GM23338 (cell line): Measurements from ENCODE around the gene PRKAR1B. TPM values are rescaled to one million over a fixed set of nuclear protein-coding genes. Genes with fewer than 3 reads are reported as not detected.

Source experiments
- ATAC-seq: fragments of 200-7000 bp; cut with Tn5 transposase; 3 replicates; pipeline ENCODE4 v1.9.1; 2020
- DNase-seq: peaks from one replicate; pipeline ENCODE4 v3.0.0-alpha.2; 2015; ENCODE audit warnings: low spot score
- H2AFZ ChIP-seq: fragments of 200-600 bp; sonication (generic); 2 replicates; pipeline ENCODE4 v1.8.0; 2016; ENCODE audit warnings: antibody characterized with exemption, mild to moderate bottlenecking, moderate library complexity
- H3F3A ChIP-seq: fragments of 200-600 bp; sonication (generic); replicated peaks from 2 replicates; pipeline ENCODE4 v1.8.0; 2017; ENCODE audit warnings: antibody characterized with exemption, mixed run types, low read depth
- H3K27ac ChIP-seq: fragments of 200-600 bp; sonication (generic); 2 replicates; pipeline ENCODE4 v1.6.1; 2016; ENCODE audit warnings: low read depth
- H3K27me3 ChIP-seq: fragments of 200-600 bp; sonication (generic); 2 replicates; pipeline ENCODE4 v1.8.0; 2016; ENCODE audit warnings: mild to moderate bottlenecking, mixed run types, moderate library complexity; ENCODE audit not compliant: insufficient read depth
- H3K36me3 ChIP-seq: fragments of 200-600 bp; sonication (generic); 2 replicates; pipeline ENCODE4 v1.8.0; 2016; ENCODE audit warnings: mild to moderate bottlenecking; ENCODE audit not compliant: insufficient read depth
- H3K4me1 ChIP-seq: fragments of 200-600 bp; sonication (generic); 2 replicates; pipeline ENCODE4 v1.8.0; 2016; ENCODE audit warnings: mild to moderate bottlenecking, moderate library complexity; ENCODE audit not compliant: insufficient read depth
- H3K4me2 ChIP-seq: fragments of 200-600 bp; sonication (generic); 2 replicates; pipeline ENCODE4 v1.7.1; 2017; ENCODE audit warnings: mixed run types
- H3K4me3 ChIP-seq: fragments of 200-600 bp; sonication (generic); 2 replicates; pipeline ENCODE4 v1.6.1; 2016; ENCODE audit warnings: mixed run types
- H3K79me2 ChIP-seq: fragments of 200-600 bp; sonication (generic); replicated peaks from 2 replicates; pipeline ENCODE4 v1.8.0; 2017; ENCODE audit warnings: mild to moderate bottlenecking; ENCODE audit not compliant: insufficient read depth
- H3K9me2 ChIP-seq: fragments of 200-600 bp; sonication (generic); 2 replicates; pipeline ENCODE4 v1.8.0; 2017; ENCODE audit not compliant: insufficient read depth
- H4K20me1 ChIP-seq: fragments of 200-600 bp; sonication (generic); replicated peaks from 2 replicates; pipeline ENCODE4 v1.8.0; 2017; ENCODE audit warnings: mild to moderate bottlenecking; ENCODE audit not compliant: insufficient read depth
- H3K27ac Mint-ChIP-seq: 2 replicates; pipeline ENCODE4 v1.8.0; 2020; ENCODE audit warnings: inconsistent platforms, mild to moderate bottlenecking, moderate library complexity, mixed read lengths
- H3K27me3 Mint-ChIP-seq: 3 replicates; pipeline ENCODE4 v1.8.0; 2022; ENCODE audit warnings: low read depth, mild to moderate bottlenecking, moderate library complexity, mixed read lengths, inconsistent platforms; ENCODE audit not compliant: insufficient read depth, poor library complexity
- H3K36me3 Mint-ChIP-seq: 3 replicates; pipeline ENCODE4 v1.8.0; 2021; ENCODE audit warnings: low read depth, mild to moderate bottlenecking, inconsistent platforms, moderate library complexity, mixed read lengths
- H3K4me1 Mint-ChIP-seq: 3 replicates; pipeline ENCODE4 v1.8.0; 2020; ENCODE audit warnings: mild to moderate bottlenecking, inconsistent platforms, mixed read lengths
- H3K4me3 Mint-ChIP-seq: 3 replicates; pipeline ENCODE4 v1.8.0; 2021; ENCODE audit warnings: moderate library complexity, mild to moderate bottlenecking, inconsistent platforms, mixed read lengths
- H3K9me3 Mint-ChIP-seq: 3 replicates; pipeline ENCODE4 v1.8.0; 2020; ENCODE audit warnings: moderate library complexity, mild to moderate bottlenecking, inconsistent platforms, mixed read lengths
- CREB1 ChIP-seq: fragments of 250-450 bp; sonication (Bioruptor Pico); IDR thresholded peaks from 2 replicates; pipeline ENCODE4 v1.5.0; 2020; ENCODE audit warnings: low read depth, mild to moderate bottlenecking, moderate library complexity
- EZH2 ChIP-seq: fragments of 200-600 bp; sonication (generic); IDR thresholded peaks from one replicate; pipeline ENCODE4 v1.8.0; 2017; ENCODE audit warnings: antibody characterized with exemption, mild to moderate bottlenecking, low read depth; ENCODE audit not compliant: unreplicated experiment
- EZH2phosphoT487 ChIP-seq: fragments of 200-600 bp; sonication (generic); IDR thresholded peaks from one replicate; pipeline ENCODE4 v1.8.1; 2018; ENCODE audit warnings: antibody characterized with exemption; ENCODE audit not compliant: unreplicated experiment
- JUNB ChIP-seq: IDR thresholded peaks from one replicate; pipeline ENCODE4 v1.6.1; 2016; ENCODE audit warnings: antibody characterized with exemption; ENCODE audit not compliant: unreplicated experiment
- NANOG ChIP-seq: IDR thresholded peaks from 2 replicates; pipeline ENCODE4 v1.6.1; 2016; ENCODE audit warnings: antibody characterized with exemption, borderline replicate concordance
- POLR2AphosphoS5 ChIP-seq: IDR thresholded peaks from 2 replicates; pipeline ENCODE4 v1.6.1; 2016; ENCODE audit warnings: antibody characterized with exemption, low read depth
- STAT1 ChIP-seq: IDR thresholded peaks from one replicate; pipeline ENCODE4 v1.6.1; 2016; ENCODE audit warnings: antibody characterized with exemption; ENCODE audit not compliant: unreplicated experiment
- ZNF114 ChIP-seq: fragments of 250-450 bp; sonication (Bioruptor Pico); IDR thresholded peaks from 2 replicates; pipeline ENCODE4 v1.5.0; 2020; ENCODE audit warnings: mild to moderate bottlenecking, moderate library complexity
- ZNF331 ChIP-seq: fragments of 250-450 bp; sonication (Bioruptor Pico); IDR thresholded peaks from 2 replicates; pipeline ENCODE4 v1.5.0; 2020; ENCODE audit warnings: low read depth, mild to moderate bottlenecking, moderate library complexity
- polyA plus RNA-seq: library from polyadenylated mRNA; unstranded; fragments of >200 nt; fragmentation: Nextera tagmentation; extraction: Ambion mirVana; gene quantifications from 2 replicates; pipeline ENCODE4 v1.2.1, GENCODE V29; 2016
- total RNA-seq: library from RNA; depleted of rRNA; stranded (reverse); fragments of >200 nt; shearing (Covaris generic); gene quantifications from 2 replicates; pipeline ENCODE4 v1.2.3, GENCODE V29; 2014
- TF ChIP-seq, protein P1 (sequence below): IDR thresholded peaks from 2 replicates; pipeline ENCODE4 v1.6.1; 2016; ENCODE audit warnings: antibody characterized with exemption
- TF ChIP-seq, protein P2 (sequence below): fragments of 250-450 bp; sonication (Bioruptor Pico); IDR thresholded peaks from 2 replicates; pipeline ENCODE4 v1.5.0; 2020; ENCODE audit warnings: mild to moderate bottlenecking, moderate library complexity
- TF ChIP-seq, protein P3 (sequence below): IDR thresholded peaks from one replicate; pipeline ENCODE4 v1.6.1; 2018; ENCODE audit warnings: antibody characterized with exemption; ENCODE audit not compliant: unreplicated experiment
- TF ChIP-seq, protein P4 (sequence below), 2 experiments: fragments of 200-600 bp in 1 of 2; sonication (generic) in 1 of 2; conservative IDR thresholded peaks; 2 replicates each; pipeline versions ENCODE4 v1.5.1 to v1.6.1; 2016 to 2017; ENCODE audit warnings: antibody characterized with exemption in 2 of 2, low read depth in 2 of 2, mild to moderate bottlenecking in 2 of 2, moderate library complexity in 1 of 2

PRKAR1B gene
- total and polyA plus RNA-seq, 2 experiments from 2014 or later: 35.7 to 36.7 TPM

DNA sequence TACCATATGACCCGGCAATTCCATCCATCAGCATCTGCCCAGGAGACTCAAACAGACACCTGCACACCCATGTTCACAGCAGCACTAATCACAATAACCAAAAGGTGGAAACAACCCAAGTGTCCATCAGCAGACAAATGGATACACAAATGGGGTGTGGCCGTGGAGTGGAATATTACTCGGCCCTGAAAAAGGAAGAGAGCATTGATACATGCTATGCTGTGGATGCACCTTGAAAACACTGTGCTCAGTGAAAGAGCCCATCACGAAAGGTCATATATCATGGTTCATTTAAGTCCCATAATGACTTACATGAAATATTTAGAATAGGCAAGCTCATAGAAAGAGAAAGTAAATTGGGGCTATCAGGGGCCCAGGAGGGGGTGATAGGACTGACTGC is 58.1 kb downstream of the PRKAR1B start:
- no peak overlapping the region for H3K27ac Mint-ChIP-seq
- Histone ChIP-seq H3K79me2 (peaks cover 6% of the 10 kb centered on the region; the same call in 1 of the 2 replicates), H3K4me1 (no peaks in the 10 kb centered on the region), H3K36me3 (no peaks in the 10 kb centered on the region), H3K9me2 (no peaks in the 10 kb centered on the region), H3K4me3 (no peak overlapping the region), H4K20me1 (peaks cover 2% of the 10 kb centered on the region; the same call in 1 of the 2 replicates), H2AFZ (no peak overlapping the region), H3K27me3 (no peaks in the 10 kb centered on the region), H3K27ac (no peak overlapping the region), H3F3A (peaks cover 18% of the 10 kb centered on the region; the same call in 1 of the 2 replicates), H3K4me2 (no peak overlapping the region)
- H3K9me3 Mint-ChIP-seq: peaks cover 8% of the 10 kb centered on the region
- DNase-seq (no peak), ATAC-seq (no peak)
- no peak overlapping the region for H3K4me3 Mint-ChIP-seq
- peaks cover 35% of the 10 kb centered on the region for H3K36me3 Mint-ChIP-seq
- peaks cover 13% of the 10 kb centered on the region for H3K4me1 Mint-ChIP-seq
- H3K27me3 Mint-ChIP-seq: peaks cover 9% of the 10 kb centered on the region
- TF ChIP-seq EZH2 (no peak), JUNB (no peak), POLR2AphosphoS5 (no peak), CREB1 (CRISPR knock-in tag) (no peak), EZH2phosphoT487 (no peak), ZNF331 (CRISPR knock-in tag) (no peak), NANOG (no peak), STAT1 (no peak), ZNF114 (CRISPR knock-in tag) (no peak)
- TF ChIP-seq, protein P1, sequence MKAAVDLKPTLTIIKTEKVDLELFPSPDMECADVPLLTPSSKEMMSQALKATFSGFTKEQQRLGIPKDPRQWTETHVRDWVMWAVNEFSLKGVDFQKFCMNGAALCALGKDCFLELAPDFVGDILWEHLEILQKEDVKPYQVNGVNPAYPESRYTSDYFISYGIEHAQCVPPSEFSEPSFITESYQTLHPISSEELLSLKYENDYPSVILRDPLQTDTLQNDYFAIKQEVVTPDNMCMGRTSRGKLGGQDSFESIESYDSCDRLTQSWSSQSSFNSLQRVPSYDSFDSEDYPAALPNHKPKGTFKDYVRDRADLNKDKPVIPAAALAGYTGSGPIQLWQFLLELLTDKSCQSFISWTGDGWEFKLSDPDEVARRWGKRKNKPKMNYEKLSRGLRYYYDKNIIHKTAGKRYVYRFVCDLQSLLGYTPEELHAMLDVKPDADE: no peak
- TF ChIP-seq, protein P2, sequence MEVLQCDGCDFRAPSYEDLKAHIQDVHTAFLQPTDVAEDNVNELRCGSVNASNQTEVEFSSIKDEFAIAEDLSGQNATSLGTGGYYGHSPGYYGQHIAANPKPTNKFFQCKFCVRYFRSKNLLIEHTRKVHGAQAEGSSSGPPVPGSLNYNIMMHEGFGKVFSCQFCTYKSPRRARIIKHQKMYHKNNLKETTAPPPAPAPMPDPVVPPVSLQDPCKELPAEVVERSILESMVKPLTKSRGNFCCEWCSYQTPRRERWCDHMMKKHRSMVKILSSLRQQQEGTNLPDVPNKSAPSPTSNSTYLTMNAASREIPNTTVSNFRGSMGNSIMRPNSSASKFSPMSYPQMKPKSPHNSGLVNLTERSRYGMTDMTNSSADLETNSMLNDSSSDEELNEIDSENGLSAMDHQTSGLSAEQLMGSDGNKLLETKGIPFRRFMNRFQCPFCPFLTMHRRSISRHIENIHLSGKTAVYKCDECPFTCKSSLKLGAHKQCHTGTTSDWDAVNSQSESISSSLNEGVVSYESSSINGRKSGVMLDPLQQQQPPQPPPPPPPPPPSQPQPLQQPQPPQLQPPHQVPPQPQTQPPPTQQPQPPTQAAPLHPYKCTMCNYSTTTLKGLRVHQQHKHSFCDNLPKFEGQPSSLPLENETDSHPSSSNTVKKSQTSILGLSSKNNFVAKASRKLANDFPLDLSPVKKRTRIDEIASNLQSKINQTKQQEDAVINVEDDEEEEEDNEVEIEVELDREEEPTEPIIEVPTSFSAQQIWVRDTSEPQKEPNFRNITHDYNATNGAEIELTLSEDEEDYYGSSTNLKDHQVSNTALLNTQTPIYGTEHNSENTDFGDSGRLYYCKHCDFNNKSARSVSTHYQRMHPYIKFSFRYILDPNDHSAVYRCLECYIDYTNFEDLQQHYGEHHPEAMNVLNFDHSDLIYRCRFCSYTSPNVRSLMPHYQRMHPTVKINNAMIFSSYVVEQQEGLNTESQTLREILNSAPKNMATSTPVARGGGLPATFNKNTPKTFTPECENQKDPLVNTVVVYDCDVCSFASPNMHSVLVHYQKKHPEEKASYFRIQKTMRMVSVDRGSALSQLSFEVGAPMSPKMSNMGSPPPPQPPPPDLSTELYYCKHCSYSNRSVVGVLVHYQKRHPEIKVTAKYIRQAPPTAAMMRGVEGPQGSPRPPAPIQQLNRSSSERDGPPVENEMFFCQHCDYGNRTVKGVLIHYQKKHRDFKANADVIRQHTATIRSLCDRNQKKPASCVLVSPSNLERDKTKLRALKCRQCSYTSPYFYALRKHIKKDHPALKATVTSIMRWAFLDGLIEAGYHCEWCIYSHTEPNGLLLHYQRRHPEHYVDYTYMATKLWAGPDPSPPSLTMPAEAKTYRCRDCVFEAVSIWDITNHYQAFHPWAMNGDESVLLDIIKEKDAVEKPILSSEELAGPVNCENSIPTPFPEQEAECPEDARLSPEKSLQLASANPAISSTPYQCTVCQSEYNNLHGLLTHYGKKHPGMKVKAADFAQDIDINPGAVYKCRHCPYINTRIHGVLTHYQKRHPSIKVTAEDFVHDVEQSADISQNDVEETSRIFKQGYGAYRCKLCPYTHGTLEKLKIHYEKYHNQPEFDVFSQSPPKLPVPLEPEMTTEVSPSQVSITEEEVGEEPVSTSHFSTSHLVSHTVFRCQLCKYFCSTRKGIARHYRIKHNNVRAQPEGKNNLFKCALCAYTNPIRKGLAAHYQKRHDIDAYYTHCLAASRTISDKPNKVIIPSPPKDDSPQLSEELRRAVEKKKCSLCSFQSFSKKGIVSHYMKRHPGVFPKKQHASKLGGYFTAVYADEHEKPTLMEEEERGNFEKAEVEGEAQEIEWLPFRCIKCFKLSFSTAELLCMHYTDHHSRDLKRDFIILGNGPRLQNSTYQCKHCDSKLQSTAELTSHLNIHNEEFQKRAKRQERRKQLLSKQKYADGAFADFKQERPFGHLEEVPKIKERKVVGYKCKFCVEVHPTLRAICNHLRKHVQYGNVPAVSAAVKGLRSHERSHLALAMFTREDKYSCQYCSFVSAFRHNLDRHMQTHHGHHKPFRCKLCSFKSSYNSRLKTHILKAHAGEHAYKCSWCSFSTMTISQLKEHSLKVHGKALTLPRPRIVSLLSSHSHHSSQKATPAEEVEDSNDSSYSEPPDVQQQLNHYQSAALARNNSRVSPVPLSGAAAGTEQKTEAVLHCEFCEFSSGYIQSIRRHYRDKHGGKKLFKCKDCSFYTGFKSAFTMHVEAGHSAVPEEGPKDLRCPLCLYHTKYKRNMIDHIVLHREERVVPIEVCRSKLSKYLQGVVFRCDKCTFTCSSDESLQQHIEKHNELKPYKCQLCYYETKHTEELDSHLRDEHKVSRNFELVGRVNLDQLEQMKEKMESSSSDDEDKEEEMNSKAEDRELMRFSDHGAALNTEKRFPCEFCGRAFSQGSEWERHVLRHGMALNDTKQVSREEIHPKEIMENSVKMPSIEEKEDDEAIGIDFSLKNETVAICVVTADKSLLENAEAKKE (CRISPR knock-in tag): no peak
- TF ChIP-seq, protein P3, sequence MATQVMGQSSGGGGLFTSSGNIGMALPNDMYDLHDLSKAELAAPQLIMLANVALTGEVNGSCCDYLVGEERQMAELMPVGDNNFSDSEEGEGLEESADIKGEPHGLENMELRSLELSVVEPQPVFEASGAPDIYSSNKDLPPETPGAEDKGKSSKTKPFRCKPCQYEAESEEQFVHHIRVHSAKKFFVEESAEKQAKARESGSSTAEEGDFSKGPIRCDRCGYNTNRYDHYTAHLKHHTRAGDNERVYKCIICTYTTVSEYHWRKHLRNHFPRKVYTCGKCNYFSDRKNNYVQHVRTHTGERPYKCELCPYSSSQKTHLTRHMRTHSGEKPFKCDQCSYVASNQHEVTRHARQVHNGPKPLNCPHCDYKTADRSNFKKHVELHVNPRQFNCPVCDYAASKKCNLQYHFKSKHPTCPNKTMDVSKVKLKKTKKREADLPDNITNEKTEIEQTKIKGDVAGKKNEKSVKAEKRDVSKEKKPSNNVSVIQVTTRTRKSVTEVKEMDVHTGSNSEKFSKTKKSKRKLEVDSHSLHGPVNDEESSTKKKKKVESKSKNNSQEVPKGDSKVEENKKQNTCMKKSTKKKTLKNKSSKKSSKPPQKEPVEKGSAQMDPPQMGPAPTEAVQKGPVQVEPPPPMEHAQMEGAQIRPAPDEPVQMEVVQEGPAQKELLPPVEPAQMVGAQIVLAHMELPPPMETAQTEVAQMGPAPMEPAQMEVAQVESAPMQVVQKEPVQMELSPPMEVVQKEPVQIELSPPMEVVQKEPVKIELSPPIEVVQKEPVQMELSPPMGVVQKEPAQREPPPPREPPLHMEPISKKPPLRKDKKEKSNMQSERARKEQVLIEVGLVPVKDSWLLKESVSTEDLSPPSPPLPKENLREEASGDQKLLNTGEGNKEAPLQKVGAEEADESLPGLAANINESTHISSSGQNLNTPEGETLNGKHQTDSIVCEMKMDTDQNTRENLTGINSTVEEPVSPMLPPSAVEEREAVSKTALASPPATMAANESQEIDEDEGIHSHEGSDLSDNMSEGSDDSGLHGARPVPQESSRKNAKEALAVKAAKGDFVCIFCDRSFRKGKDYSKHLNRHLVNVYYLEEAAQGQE: no peak
- TF ChIP-seq, protein P4, sequence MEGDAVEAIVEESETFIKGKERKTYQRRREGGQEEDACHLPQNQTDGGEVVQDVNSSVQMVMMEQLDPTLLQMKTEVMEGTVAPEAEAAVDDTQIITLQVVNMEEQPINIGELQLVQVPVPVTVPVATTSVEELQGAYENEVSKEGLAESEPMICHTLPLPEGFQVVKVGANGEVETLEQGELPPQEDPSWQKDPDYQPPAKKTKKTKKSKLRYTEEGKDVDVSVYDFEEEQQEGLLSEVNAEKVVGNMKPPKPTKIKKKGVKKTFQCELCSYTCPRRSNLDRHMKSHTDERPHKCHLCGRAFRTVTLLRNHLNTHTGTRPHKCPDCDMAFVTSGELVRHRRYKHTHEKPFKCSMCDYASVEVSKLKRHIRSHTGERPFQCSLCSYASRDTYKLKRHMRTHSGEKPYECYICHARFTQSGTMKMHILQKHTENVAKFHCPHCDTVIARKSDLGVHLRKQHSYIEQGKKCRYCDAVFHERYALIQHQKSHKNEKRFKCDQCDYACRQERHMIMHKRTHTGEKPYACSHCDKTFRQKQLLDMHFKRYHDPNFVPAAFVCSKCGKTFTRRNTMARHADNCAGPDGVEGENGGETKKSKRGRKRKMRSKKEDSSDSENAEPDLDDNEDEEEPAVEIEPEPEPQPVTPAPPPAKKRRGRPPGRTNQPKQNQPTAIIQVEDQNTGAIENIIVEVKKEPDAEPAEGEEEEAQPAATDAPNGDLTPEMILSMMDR (conservative IDR thresholded peaks at IDR 0.05; ENCODE audit: low read depth in 2 of 2): no peak
